Adrenal gland (tissue), 12 donors: ENCODE measurements around the gene LRRC41. TPM values are rescaled to one million over a fixed set of nuclear protein-coding genes. Genes with fewer than 3 reads are reported as not detected.
A peak's percentile ranks its signal among the peaks of the same experiment; 100 is the strongest.
"Not testable (repeated sequence)": the region's sequence is repeated elsewhere in the genome, so short reads cannot be mapped to it uniquely, and the experiment has no call there.

Experiments
- DNase-seq, 7 donors: peaks; one replicate each; pipeline ENCODE4 v3.0.0-alpha.2; 2019 to 2020
- H3K27ac ChIP-seq, 5 donors: fragments of 200-600 bp; sonication (generic) in 4 of 5; 1 replicate in 3 of 5; 2 replicates in 2 of 5; pipeline versions ENCODE4 v1.5.1 to v1.8.0; 2016 to 2020; ENCODE audit warnings: mild to moderate bottlenecking in 1 of 5
- H3K27me3 ChIP-seq: fragments of 200-600 bp; 2 replicates; pipeline ENCODE4 v1.8.0; 2021
- H3K36me3 ChIP-seq, 2 donors: fragments of 200-600 bp; replicated peaks in 1 of 2; 1 replicate in 1 of 2; 2 replicates in 1 of 2; pipeline versions ENCODE4 v1.5.1 to v1.8.0; 2018 to 2022
- H3K4me1 ChIP-seq, 2 donors: fragments of 200-600 bp; replicated peaks in 1 of 2; 1 replicate in 1 of 2; 2 replicates in 1 of 2; pipeline versions ENCODE4 v1.5.1 to v1.8.0; 2018 to 2021
- H3K4me3 ChIP-seq, 4 donors: fragments of 200-600 bp; sonication (generic) in 3 of 4; one replicate each; pipeline ENCODE4 v1.5.1; 2016 to 2018
- H3K9me3 ChIP-seq, 3 donors: fragments of 200-600 bp; sonication (generic) in 1 of 3; replicated peaks in 1 of 3; 1 replicate in 2 of 3; 2 replicates in 1 of 3; pipeline versions ENCODE4 v1.5.1 to v1.8.0; 2016 to 2021
- CTCF ChIP-seq, 6 experiments: fragments of 450-650 bp in 4 of 6; fragments of 200-600 bp in 2 of 6; sonication (generic) in 1 of 6; IDR thresholded peaks; 1 replicate in 5 of 6; 2 replicates in 1 of 6; pipeline versions ENCODE4 v1.5.1 to v1.8.0; 2016 to 2021; ENCODE audit warnings: antibody characterized with exemption in 6 of 6, mild to moderate bottlenecking in 2 of 6, moderate library complexity in 1 of 6
- POLR2A ChIP-seq, 2 donors: fragments of 450-650 bp; IDR thresholded peaks; one replicate each; pipeline ENCODE4 v1.6.1; 2017; ENCODE audit warnings: antibody characterized with exemption in 2 of 2, mild to moderate bottlenecking in 2 of 2, moderate library complexity in 1 of 2
- WGBS, 4 donors: extraction: QIAGEN DNeasy Blood & Tissue Kit in 2 of 4; methylation state at CpG; one replicate each; pipeline versions ENCODE4 v1.1.5 to v1.1.7; 2013 to 2017; 5-methylcytosine and 5-hydroxymethylcytosine counted together
- intact Hi-C, 2 donors: fragments of 100-400 bp; cut with DNase I; formaldehyde crosslinking; loops; one replicate each; pipeline versions ENCODE4 v1.14.1 to v1.15.0; 2022 to 2023
- polyA plus RNA-seq, 3 donors: library from polyadenylated mRNA; stranded (reverse); fragments of 200-250 nt in 2 of 3; fragments of 350-450 nt in 1 of 3; fragmentation: Illumina TruSeq in 1 of 3; extraction: RNeasy Lipid Tissue Mini Kit (QIAGEN cat#74804) in 1 of 3; gene quantifications; one replicate each; pipeline ENCODE4 v1.2.3, GENCODE V29; 2013 to 2014
- total RNA-seq, 9 donors: library from RNA; depleted of rRNA in 4 of 9; stranded (reverse); fragments of >200 nt in 4 of 9; fragments of 120-200 nt in 1 of 9; fragmentation: NEBNext Ultra II Directional in 1 of 9; extraction: Animal tissue kit (Norgen Biotek cat#: 25700) in 1 of 9; gene quantifications; one replicate each; pipeline versions ENCODE4 v1.1.0 to v1.2.4, GENCODE V29; 2013 to 2023
- donor health status: healthy with polysubstance abuse.
- donor health status: Bipolar disorder and iron deficiency.
- donor health status: DM: yes; HTN: yes; CAD: no.
- donor health status: DM: no; HTN: no; CAD: no.
- donor health status: DM: no; HTN: no; CAD: no.
- donor health status: DM: yes; HTN: yes; CAD: no.

The LRRC41 gene
- total and polyA plus RNA-seq, 12 donors: 38.5 to 95.8 (median 68.6) TPM

GRCh38 chr1:46246548-46247435 lies 56.6 kb downstream of the LRRC41 start:
- 2 to 3% (median 3%) methylated on average over 23 to 35 of the region's 35 CpGs for WGBS, 4 donors
- intact Hi-C loops: loop anchor here in 1 of 2 donors (10.0 kb wide), 1 partner anchor 98 kb away; the partner anchor contains the start of gene NSUN4
- peak; percentile 53 to 79 (median 64) for DNase-seq
- Histone ChIP-seq H3K4me1 (peaks cover 7 to 12% of the 10 kb centered on the region in 2 donors), H3K27me3 (no peaks in the 10 kb centered on the region), H3K27ac (peak overlapping the region in 2 of 5 donors; percentile 38 to 72), H3K9me3 (no peaks in the 10 kb centered on the region), H3K4me3 (peak overlapping the region in 3 of 4 donors; percentile 31 to 78 (median 76)), H3K36me3 (no peaks in the 10 kb centered on the region)
- TF ChIP-seq CTCF (IDR thresholded peaks at IDR 0.05): no peak
- peak in 1 of 2 donors; percentile 47 for TF ChIP-seq POLR2A (IDR thresholded peaks at IDR 0.05)

GRCh38 chr1:46246136-46246535 lies 57.3 kb downstream of the LRRC41 start:
- H3K9me3 ChIP-seq, H3K27me3 ChIP-seq, H3K36me3 ChIP-seq, H3K27ac ChIP-seq, H3K4me3 ChIP-seq: not testable (repeated sequence)
- H3K4me1 ChIP-seq: peaks cover 7 to 12% of the 10 kb centered on the region in 2 donors
- WGBS, 4 donors: 88 to 92% (median 91%) methylated on average over 13 to 17 of the region's 17 CpGs
- intact Hi-C loops: loop anchor here in 1 of 2 donors (10.0 kb wide), 1 partner anchor 99 kb away; the partner anchor contains the start of gene NSUN4
- peak in 2 of 7 donors; percentile 10 to 32 for DNase-seq

- peak in 1 of 7 donors; percentile 8 for DNase-seq
- TF ChIP-seq CTCF (IDR thresholded peaks at IDR 0.05) (peak in 4 of 6 experiments; percentile 10 to 34 (median 28)), POLR2A (IDR thresholded peaks at IDR 0.05) (no peak)
- WGBS, 4 donors: 43 to 63% (median 60%) methylated on average over 2 to 3 of the region's 3 CpGs
- Histone ChIP-seq H3K9me3 (no peaks in the 10 kb centered on the region), H3K4me1 (peaks cover 7 to 12% of the 10 kb centered on the region in 2 donors), H3K36me3 (no peaks in the 10 kb centered on the region), H3K27ac (no peak overlapping the region), H3K27me3 (no peaks in the 10 kb centered on the region), H3K4me3 (no peak overlapping the region)
- intact Hi-C loops: loop anchor here in 1 of 2 donors (10.0 kb wide), 1 partner anchor 100 kb away; the partner anchor contains the start of gene NSUN4
Measured at GRCh38 chr1:46244656-46245371, 58.6 kb downstream of the LRRC41 start.

GRCh38 chr1:46243831-46244230 lies 59.6 kb downstream of the LRRC41 start:
- H3K4me3 ChIP-seq, H3K36me3 ChIP-seq, H3K27me3 ChIP-seq, H3K27ac ChIP-seq, H3K9me3 ChIP-seq, DNase-seq: not testable (repeated sequence)
- intact Hi-C loops: loop anchor here in 1 of 2 donors (10.0 kb wide), 1 partner anchor 101 kb away; the partner anchor contains the start of gene NSUN4
- peaks cover 7 to 12% of the 10 kb centered on the region in 2 donors for H3K4me1 ChIP-seq
- 87 to 90% (median 88%) methylated on average over 3 of the region's 3 CpGs for WGBS, 4 donors

- intact Hi-C loops: loop anchor here in 1 of 2 donors (10.0 kb wide), 1 partner anchor 102 kb away; the partner anchor contains the start of gene NSUN4
Measured at GRCh38 chr1:46242918-46243317, 60.5 kb downstream of the LRRC41 start.

GRCh38 chr1:46241733-46242132 lies 61.7 kb downstream of the LRRC41 start:
- intact Hi-C loops: loop anchor here in 1 of 2 donors (10.0 kb wide), 1 partner anchor 103 kb away; the partner anchor contains the start of gene NSUN4
- DNase-seq: not testable (repeated sequence)

More at GRCh38 chr1:46242918-46243317, 60.5 kb downstream of the LRRC41 start:
- H3K9me3 ChIP-seq: no peaks in the 10 kb centered on the region
- no peaks in the 10 kb centered on the region for H3K27me3 ChIP-seq
- H3K4me3 ChIP-seq: no peak overlapping the region
- DNase-seq: no peak
- 70 to 88% (median 76%) methylated on average over 1 of the region's 1 CpG for WGBS, 4 donors
- H3K4me1 ChIP-seq: peaks cover 3 to 9% of the 10 kb centered on the region in 2 donors
- TF ChIP-seq CTCF (IDR thresholded peaks at IDR 0.05) (no peak), POLR2A (IDR thresholded peaks at IDR 0.05) (no peak)
- no peak overlapping the region for H3K27ac ChIP-seq
- H3K36me3 ChIP-seq: no peaks in the 10 kb centered on the region

GRCh38 chr1:46238865-46239264 lies 64.6 kb downstream of the LRRC41 start:
- H3K27ac ChIP-seq, H3K27me3 ChIP-seq, DNase-seq, H3K4me1 ChIP-seq, intact Hi-C loops, H3K36me3 ChIP-seq, H3K4me3 ChIP-seq, H3K9me3 ChIP-seq: not testable (repeated sequence)
- WGBS, 4 donors: 63 to 93% (median 71%) methylated on average over 1 of the region's 1 CpG

More at GRCh38 chr1:46241733-46242132, 61.7 kb downstream of the LRRC41 start:
- not testable (repeated sequence) for H3K4me3 ChIP-seq, H3K4me1 ChIP-seq, H3K9me3 ChIP-seq, H3K27me3 ChIP-seq, H3K36me3 ChIP-seq, H3K27ac ChIP-seq
- WGBS, 4 donors: 84 to 89% methylated on average over 11 of the region's 38 CpGs; no CpG with 5 or more reads in 2 of the 4 donors
